BJ (cell line): ENCODE data around the gene CCDC97. TPM values are rescaled to one million over a fixed set of nuclear protein-coding genes. Genes with fewer than 3 reads are reported as not detected.

Experiments used
- CTCF ChIA-PET: fragments of 350-600 bp; formaldehyde crosslinking; extraction: SDS; loops from one replicate; lab custom pipeline; 2021; ENCODE audit warnings: antibody characterized with exemption, inconsistent platforms; lab: Yijun Ruan, JAX
- POLR2A ChIA-PET: fragments of 300-600 bp; sonication (Branson Sonifier 250); formaldehyde crosslinking; extraction: SDS; loops from one replicate; lab custom pipeline; 2021; ENCODE audit warnings: antibody characterized with exemption; lab: Charles Lee
- DNase-seq: peaks from one replicate; pipeline ENCODE4 v3.0.0-alpha.2; 2011; ENCODE audit warnings: low read depth
- H3K27me3 ChIP-seq: 2 replicates; pipeline ENCODE4 v1.6.0; 2011; ENCODE audit warnings: low read length; ENCODE audit not compliant: control insufficient read depth, insufficient read depth
- H3K36me3 ChIP-seq: 2 replicates; pipeline ENCODE4 v1.5.1; 2011; ENCODE audit warnings: low read length; ENCODE audit not compliant: control insufficient read depth, insufficient read depth
- H3K4me3 ChIP-seq: 2 replicates; pipeline ENCODE4 v1.5.1; 2011; ENCODE audit warnings: low read depth, mild to moderate bottlenecking, control low read depth, low read length
- CTCF ChIP-seq: IDR thresholded peaks from 2 replicates; pipeline ENCODE4 v1.5.1; 2011; ENCODE audit warnings: low read depth, mild to moderate bottlenecking, control low read depth, inconsistent platforms, low read length, moderate library complexity; ENCODE audit not compliant: insufficient read depth
- polyA plus RNA-seq: library from polyadenylated mRNA; depleted of rRNA; stranded (reverse); fragments of >200 nt; gene quantifications from 2 replicates; pipeline ENCODE4 v1.2.3, GENCODE V29; 2011

Gene CCDC97
- polyA plus RNA-seq, 1 experiment: 10.3 TPM

GRCh38 chr19:41351339-41352245 is 41.6 kb downstream of the CCDC97 start:
- ChIA-PET POLR2A (interaction anchor here (0.6 to 0.9 kb wide), 2 partner anchors 12 to 27 kb away, joined by 4 to 8 read pairs; partner anchors contain the start of gene B9D2), CTCF (interaction anchor here (0.7 to 6.4 kb wide), 14 partner anchors 12 to 147 kb away, joined by 3 to 69 read pairs (median 8); partner anchors contain the start of genes B3GNT8, B9D2 and CCDC97)
- H3K36me3 ChIP-seq: peaks cover 2% of the 10 kb centered on the region
- DNase-seq: no peak
- peak overlapping the region; percentile 96 for H3K4me3 ChIP-seq
- no peak for TF ChIP-seq CTCF
- H3K27me3 ChIP-seq: no peaks in the 10 kb centered on the region

DNA sequence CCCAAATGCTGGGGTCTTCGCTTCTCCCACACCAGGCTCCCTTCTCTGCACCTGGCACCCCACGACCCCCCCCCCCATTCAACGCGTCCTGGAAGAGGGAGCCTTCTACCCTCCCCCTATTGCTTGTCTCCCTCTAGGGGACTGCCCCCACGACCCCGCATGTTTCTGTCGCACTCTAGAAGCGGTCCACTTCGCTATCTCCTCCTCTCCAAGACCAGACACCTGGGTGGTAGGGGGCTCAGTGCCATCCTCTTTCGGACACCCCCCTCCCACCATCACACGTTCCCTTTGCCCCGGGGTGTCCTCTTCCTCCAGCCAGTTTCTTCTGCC is 42.3 kb downstream of the CCDC97 start:
- ChIA-PET POLR2A (interaction anchor here (0.9 kb wide), 1 partner anchor 12 kb away, joined by 8 read pairs; the partner anchor contains the start of gene B9D2), CTCF (interaction anchor here (0.7 to 6.4 kb wide), 17 partner anchors 11 to 148 kb away, joined by 3 to 69 read pairs (median 6); partner anchors contain the start of genes AXL, B3GNT8, B9D2 and CCDC97)
- Histone ChIP-seq H3K27me3 (no peaks in the 10 kb centered on the region), H3K4me3 (peak overlapping the region; percentile 96), H3K36me3 (peaks cover 2% of the 10 kb centered on the region)
- no peak for DNase-seq
- no peak for TF ChIP-seq CTCF

DNA sequence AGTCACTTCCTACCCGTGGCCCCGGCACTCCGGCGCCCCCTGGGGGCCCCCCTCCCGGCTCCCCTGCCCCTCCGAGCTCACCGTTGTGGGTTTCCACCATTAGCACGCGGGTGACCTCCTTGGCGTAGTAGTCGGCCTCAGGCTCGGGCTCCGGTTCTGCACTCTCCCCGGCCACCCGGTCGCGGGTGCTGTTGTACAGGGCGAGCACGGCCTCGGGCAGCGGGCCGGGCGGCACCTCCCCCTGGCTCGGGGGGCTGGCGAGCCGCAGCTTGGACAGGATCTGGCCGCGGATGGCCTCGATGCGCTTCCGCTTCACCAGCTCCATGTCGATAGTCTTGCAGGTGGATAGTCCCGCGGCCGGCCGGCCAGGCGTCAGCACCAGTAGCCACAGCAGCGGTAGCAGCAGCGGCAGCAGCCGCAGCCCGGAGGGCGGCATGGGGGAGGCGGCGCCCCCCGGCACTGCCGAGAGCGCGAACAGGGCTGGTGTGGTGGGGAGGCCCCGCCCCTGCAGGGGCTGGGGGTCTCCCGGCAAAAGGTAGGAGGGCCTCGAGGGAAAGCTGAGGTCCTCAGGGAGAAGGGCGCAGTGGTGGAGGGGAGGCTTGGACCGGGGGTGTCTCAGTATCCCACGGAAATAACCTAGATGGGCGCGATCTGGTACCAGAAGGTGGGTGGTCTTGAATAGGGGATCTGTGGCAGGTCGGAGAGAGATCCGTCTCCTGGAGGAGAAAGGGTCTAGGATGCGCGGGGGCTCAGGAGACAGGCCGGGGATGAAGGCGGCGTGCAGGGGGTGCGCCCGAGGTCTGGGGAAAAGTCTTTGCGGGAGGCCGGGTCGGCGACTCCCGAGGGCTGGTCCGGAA is 42.9 kb downstream of the CCDC97 start:
- TF ChIP-seq CTCF: peak; percentile 81
- Histone ChIP-seq H3K4me3 (peak overlapping the region; percentile 96), H3K27me3 (no peaks in the 10 kb centered on the region), H3K36me3 (peaks cover 2% of the 10 kb centered on the region)
- no peak for DNase-seq
- ChIA-PET POLR2A (interaction anchor here (0.6 to 0.9 kb wide), 4 partner anchors 11 to 74 kb away, joined by 5 to 17 read pairs (median 10); partner anchors contain the start of genes B3GNT8 and B9D2), CTCF (interaction anchor here (0.5 to 6.4 kb wide), 20 partner anchors 11 to 149 kb away, joined by 3 to 69 read pairs (median 4); partner anchors contain the start of genes AXL, B3GNT8, B9D2 and CCDC97)

DNA sequence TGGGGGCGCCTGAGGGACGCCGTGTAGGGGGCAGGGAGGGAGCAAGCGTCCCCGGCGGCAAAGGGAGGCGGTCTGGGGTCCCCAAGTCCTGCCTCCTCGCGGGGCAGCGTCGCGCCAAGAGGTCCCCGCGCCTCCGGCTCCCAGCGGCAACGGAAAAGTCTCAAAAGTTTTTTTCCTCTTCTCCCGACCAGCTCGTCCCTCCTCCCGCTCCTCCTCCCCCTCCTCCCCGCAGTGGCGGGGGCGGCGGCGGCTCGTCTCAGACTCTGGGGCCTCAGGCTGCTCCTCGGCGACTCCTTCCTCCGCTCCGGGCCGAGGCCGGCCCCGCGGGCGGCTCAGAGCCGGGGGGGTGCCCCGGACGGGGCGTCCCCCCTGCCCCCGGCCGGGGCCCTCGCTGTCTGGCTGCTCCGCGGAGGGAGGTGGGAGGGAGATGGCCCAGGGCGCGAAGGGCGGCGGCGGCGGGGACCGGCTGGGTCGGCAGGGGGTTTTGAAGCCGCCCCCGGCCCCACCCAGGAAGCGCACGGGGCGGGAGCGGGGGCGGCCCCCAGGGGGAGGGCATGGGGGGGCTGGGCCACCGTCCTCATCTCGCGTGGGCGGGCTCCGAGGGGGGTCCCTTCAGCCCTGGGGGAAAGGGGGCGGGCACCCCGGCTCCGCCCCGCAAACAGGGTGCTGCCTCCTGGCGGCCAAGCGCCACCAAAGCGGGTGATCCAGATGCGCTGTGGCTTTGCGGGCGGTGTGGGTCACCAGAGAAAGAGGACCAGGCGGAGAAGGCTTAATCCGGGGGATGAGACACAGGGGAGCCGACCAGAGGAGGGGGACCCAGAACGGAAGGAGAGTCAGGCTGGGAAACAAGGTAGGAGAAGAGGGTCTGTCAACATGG is 43.7 kb downstream of the CCDC97 start, which contains the start of gene TGFB1:
Gene TGFB1 (minus strand): TSS at position 457 of the 877 bp plus-strand sequence. CDS start 878 bp downstream, outside the sequence.
- TF ChIP-seq CTCF: peak; percentile 96
- peak; percentile 25 for DNase-seq
- Histone ChIP-seq H3K36me3 (no peaks in the 10 kb centered on the region), H3K4me3 (peak within 1 kb of the TSS; percentile 96), H3K27me3 (no peaks in the 10 kb centered on the region)
- POLR2A ChIA-PET: interaction anchor here (0.6 kb wide), 2 partner anchors 10 to 74 kb away, joined by 5 to 13 read pairs; partner anchors contain the start of genes B3GNT8 and B9D2
- CTCF ChIA-PET: interaction anchor here (0.5 to 6.4 kb wide), 16 partner anchors 10 to 149 kb away, joined by 3 to 69 read pairs (median 7); partner anchors contain the start of genes B9D2 and CCDC97
